HepG2 (cell line): Measurements from ENCODE around the gene TOB1. TPM values are rescaled to one million over a fixed set of nuclear protein-coding genes. Genes with fewer than 3 reads are reported as not detected.

Source experiments
- BRD4 ChIP-seq: sonication (generic); formaldehyde crosslinking; IDR thresholded peaks from 2 replicates; pipeline ENCODE4 v1.4.0; 2020; ENCODE audit warnings: missing genetic modification reagents
- CBFB ChIP-seq: sonication (generic); formaldehyde crosslinking; IDR thresholded peaks from 2 replicates; pipeline ENCODE4 v1.4.0; 2020; ENCODE audit warnings: missing genetic modification reagents
- CENPT ChIP-seq: sonication (generic); formaldehyde crosslinking; IDR thresholded peaks from 2 replicates; pipeline ENCODE4 v1.8.0; 2022; ENCODE audit warnings: low read depth, mild to moderate bottlenecking, moderate library complexity, missing genetic modification reagents
- CHCHD3 ChIP-seq: sonication (generic); formaldehyde crosslinking; IDR thresholded peaks from 2 replicates; pipeline ENCODE4 v1.8.0; 2022; ENCODE audit warnings: mild to moderate bottlenecking, missing genetic modification reagents, moderate library complexity
- EHMT2 ChIP-seq: fragments of 200-600 bp; sonication (generic); IDR thresholded peaks from 2 replicates; pipeline ENCODE4 v1.7.0; 2017; ENCODE audit warnings: antibody characterized with exemption, low read depth, low read length, borderline replicate concordance
- FOSL1 ChIP-seq: sonication (generic); formaldehyde crosslinking; IDR thresholded peaks from 2 replicates; pipeline ENCODE4 v1.9.0; 2021; ENCODE audit warnings: missing genetic modification reagents, borderline replicate concordance
- ISX ChIP-seq: sonication (generic); formaldehyde crosslinking; conservative IDR thresholded peaks from 2 replicates; pipeline ENCODE4 v1.5.0; 2020; ENCODE audit warnings: missing genetic modification reagents
- NR2C2 ChIP-seq: sonication (generic); formaldehyde crosslinking; IDR thresholded peaks from 2 replicates; pipeline ENCODE4 v1.4.0; 2020; ENCODE audit warnings: missing genetic modification reagents, mild to moderate bottlenecking, moderate library complexity, borderline replicate concordance
- PITX1 ChIP-seq: sonication (generic); formaldehyde crosslinking; IDR thresholded peaks from 2 replicates; pipeline ENCODE4 v1.5.1; 2020; ENCODE audit warnings: mild to moderate bottlenecking, missing genetic modification reagents
- PRPF4 ChIP-seq: fragments of 200-400 bp; formaldehyde crosslinking; IDR thresholded peaks from 2 replicates; pipeline ENCODE4 v1.6.1; 2016; ENCODE audit warnings: low read length, low read depth; ENCODE audit not compliant: poor library complexity, severe bottlenecking
- TGIF2 ChIP-seq: IDR thresholded peaks from 2 replicates; pipeline ENCODE4 v1.6.1; 2016; ENCODE audit warnings: control low read depth, missing compliant biosample characterization
- TMF1 ChIP-seq: sonication (generic); formaldehyde crosslinking; IDR thresholded peaks from 2 replicates; pipeline ENCODE4 v1.8.1; 2022; ENCODE audit warnings: low read depth, missing genetic modification reagents
- TSC22D2 ChIP-seq: sonication (generic); formaldehyde crosslinking; IDR thresholded peaks from 2 replicates; pipeline ENCODE4 v1.5.1; 2020; ENCODE audit warnings: missing genetic modification reagents, mild to moderate bottlenecking, borderline replicate concordance
- ZFP36L1 ChIP-seq: sonication (generic); formaldehyde crosslinking; IDR thresholded peaks from 2 replicates; pipeline ENCODE4 v1.8.0; 2022; ENCODE audit warnings: mild to moderate bottlenecking, missing genetic modification reagents, moderate library complexity
- ZFYVE20 ChIP-seq: sonication (generic); formaldehyde crosslinking; IDR thresholded peaks from 2 replicates; pipeline ENCODE4 v1.8.0; 2023; ENCODE audit warnings: low read depth, mild to moderate bottlenecking, moderate library complexity, missing genetic modification reagents, borderline replicate concordance
- ZNF292 ChIP-seq: sonication (generic); formaldehyde crosslinking; IDR thresholded peaks from 2 replicates; pipeline ENCODE4 v1.8.1; 2022; ENCODE audit warnings: mild to moderate bottlenecking, low read depth, missing genetic modification reagents, borderline replicate concordance
- ZNF550 ChIP-seq: sonication (generic); formaldehyde crosslinking; IDR thresholded peaks from 2 replicates; pipeline ENCODE4 v1.4.0; 2020; ENCODE audit warnings: mild to moderate bottlenecking, missing genetic modification reagents, borderline replicate concordance
- ZNF660 ChIP-seq: sonication (generic); formaldehyde crosslinking; IDR thresholded peaks from 2 replicates; pipeline ENCODE4 v1.5.1; 2020; ENCODE audit warnings: mild to moderate bottlenecking, low read depth, missing genetic modification reagents, borderline replicate concordance
- ZNF7 ChIP-seq: IDR thresholded peaks from 2 replicates; pipeline ENCODE4 v1.6.1; 2016; ENCODE audit warnings: missing biosample characterization, missing genetic modification reagents
- ZNF761 ChIP-seq: sonication (generic); formaldehyde crosslinking; conservative IDR thresholded peaks from 2 replicates; pipeline ENCODE4 v1.4.0; 2020; ENCODE audit warnings: mild to moderate bottlenecking, missing genetic modification reagents
- ZNF776 ChIP-seq: sonication (generic); formaldehyde crosslinking; IDR thresholded peaks from 2 replicates; pipeline ENCODE4 v1.4.0; 2020; ENCODE audit warnings: mild to moderate bottlenecking, missing genetic modification reagents
- ZSCAN25 ChIP-seq: sonication (generic); formaldehyde crosslinking; IDR thresholded peaks from 2 replicates; pipeline ENCODE4 v1.8.0; 2022; ENCODE audit warnings: mild to moderate bottlenecking, missing genetic modification reagents
- polyA plus RNA-seq, 8 experiments: library from polyadenylated mRNA; depleted of rRNA in 3 of 8; stranded (reverse) in 7 of 8; unstranded in 1 of 8; fragments of >200 nt; fragmentation: Illumina TruSeq in 4 of 8; extraction: Trizol in 4 of 8; gene quantifications; 2 replicates each; pipeline versions ENCODE4 v1.2.1 to v1.2.3, GENCODE V29; 2011 to 2016; ENCODE audit warnings: low read depth in 4 of 8, missing spikeins in 1 of 8, mixed read lengths in 1 of 8; ENCODE audit not compliant: insufficient read depth in 1 of 8
- total RNA-seq, 5 experiments: library from RNA; depleted of rRNA; stranded (reverse); fragments of >200 nt; fragmentation: Illumina TruSeq; extraction: Trizol; gene quantifications; 2 replicates each; pipeline ENCODE4 v1.2.3, GENCODE V29; 2016; ENCODE audit warnings: low read depth in 1 of 5
- TF ChIP-seq, protein P1 (sequence below): sonication (generic); formaldehyde crosslinking; IDR thresholded peaks from 2 replicates; pipeline ENCODE4 v1.8.0; 2023; ENCODE audit warnings: mild to moderate bottlenecking, missing genetic modification reagents
- TF ChIP-seq, protein P2 (sequence below): sonication (generic); formaldehyde crosslinking; IDR thresholded peaks from 2 replicates; pipeline ENCODE4 v1.4.0; 2020; ENCODE audit warnings: missing genetic modification reagents; ENCODE audit errors: not compliant biosample characterization
- TF ChIP-seq, protein P3 (sequence below): sonication (generic); formaldehyde crosslinking; IDR thresholded peaks from 2 replicates; pipeline ENCODE4 v1.5.1; 2020; ENCODE audit warnings: mild to moderate bottlenecking, moderate library complexity, missing genetic modification reagents

The TOB1 gene
- total and polyA plus RNA-seq, 2 of the 13 experiments (the other 11 are each of a cell fraction or from before 2014, with no cell fraction given): 21.9 to 57.7 TPM

DNA sequence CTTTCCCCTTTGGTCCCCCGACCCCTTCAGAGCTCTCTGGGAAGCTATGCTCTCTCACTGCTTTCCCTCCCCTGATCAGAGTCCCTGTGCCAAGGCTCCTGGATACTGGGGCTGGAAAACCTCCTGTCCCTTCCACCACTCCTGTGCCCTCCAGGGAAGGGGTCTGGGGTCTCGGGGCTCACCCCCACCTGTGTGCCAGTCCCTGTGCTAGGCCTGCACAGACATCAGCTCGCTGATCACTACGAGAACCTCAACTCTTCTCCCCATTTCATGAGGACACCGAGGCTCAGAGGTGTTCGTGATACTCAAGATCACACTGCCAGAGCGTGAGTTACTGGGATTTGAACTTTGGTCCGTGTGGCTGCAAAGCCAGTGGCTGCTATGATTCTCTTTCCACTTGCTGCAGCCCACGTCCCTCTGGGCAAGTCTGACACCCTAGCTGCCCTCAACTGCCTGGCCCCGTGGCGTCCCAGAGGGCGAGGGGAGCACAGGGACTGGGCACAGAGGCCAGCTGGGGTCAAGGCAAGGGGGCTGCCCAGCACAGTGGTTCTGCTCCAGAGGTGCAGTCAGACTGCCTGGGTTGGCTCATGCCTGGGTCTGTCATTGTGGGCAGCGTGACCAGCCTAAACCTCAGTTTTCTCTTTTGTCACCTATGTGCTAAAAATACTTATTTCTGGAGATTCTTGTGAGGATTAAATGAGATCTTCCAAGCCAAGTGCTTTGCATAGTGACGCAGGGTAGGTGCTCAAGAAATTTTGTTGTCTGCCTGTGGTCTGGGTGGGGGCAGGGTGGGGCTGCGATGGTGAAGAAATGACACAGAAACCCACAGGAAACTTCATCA is 43.8 kb upstream of the TOB1 start (continued):
- no peak for TF ChIP-seq CBFB
- no peak for TF ChIP-seq ZNF7 (CRISPR knock-in tag)
- TF ChIP-seq, protein P1, sequence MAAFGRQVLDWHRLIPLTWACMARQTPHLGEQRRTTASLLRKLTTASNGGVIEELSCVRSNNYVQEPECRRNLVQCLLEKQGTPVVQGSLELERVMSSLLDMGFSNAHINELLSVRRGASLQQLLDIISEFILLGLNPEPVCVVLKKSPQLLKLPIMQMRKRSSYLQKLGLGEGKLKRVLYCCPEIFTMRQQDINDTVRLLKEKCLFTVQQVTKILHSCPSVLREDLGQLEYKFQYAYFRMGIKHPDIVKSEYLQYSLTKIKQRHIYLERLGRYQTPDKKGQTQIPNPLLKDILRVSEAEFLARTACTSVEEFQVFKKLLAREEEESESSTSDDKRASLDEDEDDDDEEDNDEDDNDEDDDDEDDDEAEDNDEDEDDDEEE: no peak; the same call in 1 of the 2 replicates
- TF ChIP-seq ZNF292 (CRISPR knock-in tag): peak; percentile 96; the same call in 1 of the 2 replicates
- TF ChIP-seq TSC22D2 (CRISPR knock-in tag): peak; percentile 94
- peak; percentile 87; the same call in 1 of the 2 replicates for TF ChIP-seq CENPT (CRISPR knock-in tag)
- peak; percentile 54 for TF ChIP-seq NR2C2 (CRISPR knock-in tag)
- no peak for TF ChIP-seq EHMT2
- no peak for TF ChIP-seq FOSL1
- peak; percentile 81; the same call in 1 of the 2 replicates for TF ChIP-seq ZNF761 (CRISPR knock-in tag)
- TF ChIP-seq ISX (CRISPR knock-in tag): no peak
- no peak for TF ChIP-seq CHCHD3 (CRISPR knock-in tag)
- no peak for TF ChIP-seq ZFYVE20 (CRISPR knock-in tag)
- peak; percentile 17; the same call in 1 of the 2 replicates for TF ChIP-seq TGIF2 (CRISPR knock-in tag)
- TF ChIP-seq PRPF4: no peak
- TF ChIP-seq ZNF550: peak; percentile 64; the same call in 1 of the 2 replicates
- peak; percentile 86 for TF ChIP-seq PITX1
- TF ChIP-seq, protein P2, sequence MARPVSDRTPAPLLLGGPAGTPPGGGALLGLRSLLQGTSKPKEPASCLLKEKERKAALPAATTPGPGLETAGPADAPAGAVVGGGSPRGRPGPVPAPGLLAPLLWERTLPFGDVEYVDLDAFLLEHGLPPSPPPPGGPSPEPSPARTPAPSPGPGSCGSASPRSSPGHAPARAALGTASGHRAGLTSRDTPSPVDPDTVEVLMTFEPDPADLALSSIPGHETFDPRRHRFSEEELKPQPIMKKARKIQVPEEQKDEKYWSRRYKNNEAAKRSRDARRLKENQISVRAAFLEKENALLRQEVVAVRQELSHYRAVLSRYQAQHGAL: no peak
- peak; percentile 74; the same call in 1 of the 2 replicates for TF ChIP-seq ZFP36L1 (CRISPR knock-in tag)
- TF ChIP-seq, protein P3, sequence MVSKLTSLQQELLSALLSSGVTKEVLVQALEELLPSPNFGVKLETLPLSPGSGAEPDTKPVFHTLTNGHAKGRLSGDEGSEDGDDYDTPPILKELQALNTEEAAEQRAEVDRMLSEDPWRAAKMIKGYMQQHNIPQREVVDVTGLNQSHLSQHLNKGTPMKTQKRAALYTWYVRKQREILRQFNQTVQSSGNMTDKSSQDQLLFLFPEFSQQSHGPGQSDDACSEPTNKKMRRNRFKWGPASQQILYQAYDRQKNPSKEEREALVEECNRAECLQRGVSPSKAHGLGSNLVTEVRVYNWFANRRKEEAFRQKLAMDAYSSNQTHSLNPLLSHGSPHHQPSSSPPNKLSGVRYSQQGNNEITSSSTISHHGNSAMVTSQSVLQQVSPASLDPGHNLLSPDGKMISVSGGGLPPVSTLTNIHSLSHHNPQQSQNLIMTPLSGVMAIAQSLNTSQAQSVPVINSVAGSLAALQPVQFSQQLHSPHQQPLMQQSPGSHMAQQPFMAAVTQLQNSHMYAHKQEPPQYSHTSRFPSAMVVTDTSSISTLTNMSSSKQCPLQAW (CRISPR knock-in tag): peak; percentile 72
- TF ChIP-seq ZSCAN25: peak; percentile 59
- TF ChIP-seq ZNF660: 0 out of 2 replicates have a peak, but pooled peaks have one; percentile 49
- peak; percentile 78; the same call in 1 of the 2 replicates for TF ChIP-seq BRD4 (CRISPR knock-in tag)
- no peak for TF ChIP-seq ZNF776 (CRISPR knock-in tag)
- peak; percentile 51; the same call in 1 of the 2 replicates for TF ChIP-seq TMF1 (CRISPR knock-in tag)
